Fibroblast of lung (primary cell): ENCODE measurements around the gene NUB1.

Source experiments
- EZH2 ChIP-seq: IDR thresholded peaks from 2 replicates; pipeline ENCODE4 v1.5.1; 2012; ENCODE audit warnings: low read length, control low read depth, mild to moderate bottlenecking; ENCODE audit errors: missing control alignments
- TF ChIP-seq, protein P1 (sequence below), 2 donors: IDR thresholded peaks in 1 of 2; conservative IDR thresholded peaks in 1 of 2; 1 replicate in 1 of 2; 2 replicates in 1 of 2; pipeline ENCODE4 v1.5.1; 2011 to 2012; ENCODE audit warnings: low read length in 2 of 2, control low read depth in 1 of 2, inconsistent platforms in 1 of 2, low read depth in 1 of 2, mild to moderate bottlenecking in 1 of 2

DNA sequence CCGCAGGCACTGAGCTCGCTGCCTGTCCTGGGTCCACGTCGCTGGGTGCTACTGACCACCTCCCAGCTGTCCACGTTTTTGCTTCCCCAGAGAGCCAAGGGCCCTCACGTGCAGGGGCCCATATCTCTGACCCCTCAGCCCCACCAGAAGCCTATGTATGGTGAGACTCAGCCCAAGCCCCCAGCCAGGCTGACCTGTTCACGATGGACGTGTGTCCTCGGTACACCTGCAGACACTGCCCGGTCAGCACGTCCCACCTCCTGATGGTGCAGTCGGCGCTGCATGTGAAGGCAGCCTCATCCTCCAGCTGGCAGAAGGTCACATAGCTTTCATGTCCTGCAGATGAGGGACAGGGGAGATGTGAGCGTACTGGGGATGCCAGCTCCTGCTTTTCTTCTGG lies 58.3 kb downstream of the NUB1 start:
- no peak for TF ChIP-seq EZH2
- TF ChIP-seq, protein P1, sequence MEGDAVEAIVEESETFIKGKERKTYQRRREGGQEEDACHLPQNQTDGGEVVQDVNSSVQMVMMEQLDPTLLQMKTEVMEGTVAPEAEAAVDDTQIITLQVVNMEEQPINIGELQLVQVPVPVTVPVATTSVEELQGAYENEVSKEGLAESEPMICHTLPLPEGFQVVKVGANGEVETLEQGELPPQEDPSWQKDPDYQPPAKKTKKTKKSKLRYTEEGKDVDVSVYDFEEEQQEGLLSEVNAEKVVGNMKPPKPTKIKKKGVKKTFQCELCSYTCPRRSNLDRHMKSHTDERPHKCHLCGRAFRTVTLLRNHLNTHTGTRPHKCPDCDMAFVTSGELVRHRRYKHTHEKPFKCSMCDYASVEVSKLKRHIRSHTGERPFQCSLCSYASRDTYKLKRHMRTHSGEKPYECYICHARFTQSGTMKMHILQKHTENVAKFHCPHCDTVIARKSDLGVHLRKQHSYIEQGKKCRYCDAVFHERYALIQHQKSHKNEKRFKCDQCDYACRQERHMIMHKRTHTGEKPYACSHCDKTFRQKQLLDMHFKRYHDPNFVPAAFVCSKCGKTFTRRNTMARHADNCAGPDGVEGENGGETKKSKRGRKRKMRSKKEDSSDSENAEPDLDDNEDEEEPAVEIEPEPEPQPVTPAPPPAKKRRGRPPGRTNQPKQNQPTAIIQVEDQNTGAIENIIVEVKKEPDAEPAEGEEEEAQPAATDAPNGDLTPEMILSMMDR (conservative IDR thresholded peaks at IDR 0.05 in 1 of 2, IDR thresholded peaks at IDR 0.05 in 1 of 2; ENCODE audit: low read depth in 1 of 2, low read length in 2 of 2) = no peak
